Germinal center (tissue), 1 donor: ENCODE data around the gene TMEM87B.
A peak's percentile ranks its signal among the peaks of the same experiment; 100 is the strongest.
"Not testable (repeated sequence)": the region's sequence is repeated elsewhere in the genome, so short reads cannot be mapped to it uniquely, and the experiment has no call there.

Source experiments
- DNase-seq: peaks from one replicate; pipeline ENCODE4 v3.0.0; 2012; ENCODE audit warnings: mixed read lengths, low spot score

TMEM87B gene

GRCh38 chr2:112073875-112074274 is 18.8 kb downstream of the TMEM87B start:
- no peak for DNase-seq

- DNase-seq: no peak
These were observed 19.4 kb downstream of the TMEM87B start for GRCh38 chr2:112074506-112074905.

GRCh38 chr2:112075490-112076260 is 20.6 kb downstream of the TMEM87B start:
- DNase-seq: no peak

- no peak for DNase-seq
These were observed 22.7 kb downstream of the TMEM87B start for GRCh38 chr2:112077814-112078213.

- no peak for DNase-seq
These were observed 26.2 kb downstream of the TMEM87B start for GRCh38 chr2:112081262-112081661.

- no peak for DNase-seq
These were observed 29.8 kb downstream of the TMEM87B start for GRCh38 chr2:112084689-112085374.

- no peak for DNase-seq
These were observed 30.3 kb downstream of the TMEM87B start for GRCh38 chr2:112085375-112085730.

GRCh38 chr2:112085916-112086669 is 31.0 kb downstream of the TMEM87B start:
- no peak for DNase-seq

GRCh38 chr2:112087346-112088020 is 32.4 kb downstream of the TMEM87B start:
- DNase-seq: peak; percentile 51

- no peak for DNase-seq
These were observed 34.3 kb downstream of the TMEM87B start for GRCh38 chr2:112089375-112089774.

- no peak for DNase-seq
These were observed 37.4 kb downstream of the TMEM87B start for GRCh38 chr2:112092286-112093041.

- DNase-seq: no peak
These were observed 38.1 kb downstream of the TMEM87B start for GRCh38 chr2:112093216-112093615.

GRCh38 chr2:112095681-112096080 is 40.6 kb downstream of the TMEM87B start:
- no peak for DNase-seq

GRCh38 chr2:112096098-112096497 is 41.0 kb downstream of the TMEM87B start:
- no peak for DNase-seq

GRCh38 chr2:112108178-112108832 is 53.2 kb downstream of the TMEM87B start:
- no peak for DNase-seq

GRCh38 chr2:112109278-112109677 is 54.2 kb downstream of the TMEM87B start:
- no peak for DNase-seq

GRCh38 chr2:112110966-112111365 is 55.9 kb downstream of the TMEM87B start:
- DNase-seq: no peak

- DNase-seq: not testable (repeated sequence)
These were observed 58.3 kb downstream of the TMEM87B start for GRCh38 chr2:112113354-112113753.

GRCh38 chr2:112118148-112118547 is 63.1 kb downstream of the TMEM87B start:
- no peak for DNase-seq

GRCh38 chr2:112121682-112122254 is 66.7 kb downstream of the TMEM87B start:
- DNase-seq: peak; percentile 38

GRCh38 chr2:112129060-112129459 is 74.0 kb downstream of the TMEM87B start:
- no peak for DNase-seq
